Stimulated activated CD4-positive, alpha-beta T cell treated with anti-CD3 and anti-CD28 coated beads, TNF-alpha, amount 100 ng/mL, for 48 hours (primary cell): Measurements from ENCODE around the gene FAAP20.

Experiments used
- DNase-seq, 3 donors: peaks; one replicate each; pipeline ENCODE4 v3.0.0-alpha.2; 2020; ENCODE audit warnings: low read depth in 3 of 3

The FAAP20 gene

GRCh38 chr1:2230781-2231531 lies 36.4 kb upstream of the FAAP20 start:
- no peak for DNase-seq

DNA sequence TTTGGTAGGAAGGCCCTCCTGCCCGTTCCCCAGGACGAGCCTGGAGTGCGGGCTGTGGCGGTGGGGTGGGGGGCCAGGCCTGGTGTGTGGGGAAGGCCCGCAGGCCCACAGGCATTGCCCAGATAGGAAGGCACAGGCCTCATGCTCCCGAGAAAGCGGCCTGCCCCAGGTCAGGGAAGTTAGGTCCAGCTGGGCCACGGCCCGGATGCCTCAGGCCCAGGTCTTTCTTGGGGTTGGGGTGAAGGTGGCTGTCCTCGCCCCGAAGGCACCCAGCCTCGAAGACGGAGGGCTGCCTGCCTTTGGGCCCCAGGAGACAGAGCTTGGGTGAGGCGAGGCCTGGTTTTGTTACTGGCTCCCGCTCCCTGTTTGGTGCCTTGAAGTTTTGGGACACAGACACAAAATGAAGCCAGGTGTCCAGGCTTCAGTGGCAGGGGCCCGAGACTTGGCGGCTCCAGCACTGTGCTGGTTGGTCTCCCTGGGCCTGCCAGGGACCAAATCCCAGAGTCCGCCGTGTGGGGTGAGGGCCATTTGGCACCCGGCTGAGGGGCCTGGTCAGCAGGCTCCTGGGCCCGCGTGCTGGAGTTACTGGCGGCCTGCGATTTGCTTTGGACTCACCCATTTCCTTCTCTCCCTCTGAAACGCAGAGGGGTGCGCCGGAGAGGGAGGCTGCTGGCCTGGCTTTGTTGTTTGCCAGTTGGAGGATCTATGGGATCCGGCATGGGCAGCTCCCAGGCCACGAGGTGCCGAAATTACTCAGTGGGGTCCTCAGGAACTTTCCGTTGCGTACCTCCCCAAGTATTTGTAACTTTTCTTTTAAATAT lies 35.5 kb upstream of the FAAP20 start:
- no peak for DNase-seq

- no peak for DNase-seq
These were observed 34.7 kb upstream of the FAAP20 start for GRCh38 chr1:2229037-2229864.

GRCh38 chr1:2228694-2229036 lies 34.1 kb upstream of the FAAP20 start:
- no peak for DNase-seq

- no peak for DNase-seq
These were observed 33.6 kb upstream of the FAAP20 start, which contains the start of gene SKI for GRCh38 chr1:2228157-2228594. SKI (plus strand) TSS chr1:2228319; CDS start chr1:2228767, 448 bp downstream.

DNA sequence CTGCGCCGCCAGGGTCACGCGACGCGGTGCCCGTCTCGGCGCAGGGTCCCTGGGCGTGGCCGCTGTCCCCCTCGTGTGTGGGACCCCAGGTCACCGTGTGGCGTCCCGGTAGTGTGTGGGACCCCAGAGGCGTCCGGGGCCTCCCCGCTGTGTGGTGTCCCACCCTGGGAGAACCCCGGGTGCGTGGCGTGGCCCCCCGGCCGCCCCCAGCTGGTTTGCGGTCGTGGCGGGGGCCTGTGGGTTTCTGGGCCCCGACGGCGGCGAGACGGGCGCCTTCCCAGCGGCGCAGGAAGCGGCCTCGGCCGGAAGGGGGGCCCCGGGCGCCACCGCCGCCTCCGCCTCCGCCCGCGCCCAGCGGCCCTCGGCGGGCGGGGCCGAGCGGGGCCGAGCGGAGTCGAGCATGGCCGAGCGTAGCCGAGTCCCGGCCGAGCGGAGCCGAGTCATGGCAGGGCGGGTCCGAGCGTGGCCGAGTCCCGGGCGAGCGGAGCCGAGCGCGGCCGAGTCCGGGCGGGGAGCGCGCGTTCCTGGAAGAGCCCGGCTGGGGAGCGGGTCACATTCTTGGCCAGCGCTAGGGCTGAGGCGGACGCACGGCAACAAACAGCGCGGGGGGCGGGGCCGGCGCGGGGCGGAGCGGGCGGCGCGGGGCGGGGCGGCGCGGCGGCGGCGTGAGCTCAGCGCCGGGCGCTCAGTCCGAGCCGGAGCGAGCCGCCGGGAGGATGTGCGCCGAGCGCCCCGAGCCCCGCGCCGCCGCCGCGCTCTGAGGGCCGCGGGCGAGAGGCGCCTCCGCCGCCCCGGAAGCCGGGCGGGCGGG lies 33.0 kb upstream of the FAAP20 start:
- DNase-seq: peak; percentile 92 to 94 (median 93)

DNA sequence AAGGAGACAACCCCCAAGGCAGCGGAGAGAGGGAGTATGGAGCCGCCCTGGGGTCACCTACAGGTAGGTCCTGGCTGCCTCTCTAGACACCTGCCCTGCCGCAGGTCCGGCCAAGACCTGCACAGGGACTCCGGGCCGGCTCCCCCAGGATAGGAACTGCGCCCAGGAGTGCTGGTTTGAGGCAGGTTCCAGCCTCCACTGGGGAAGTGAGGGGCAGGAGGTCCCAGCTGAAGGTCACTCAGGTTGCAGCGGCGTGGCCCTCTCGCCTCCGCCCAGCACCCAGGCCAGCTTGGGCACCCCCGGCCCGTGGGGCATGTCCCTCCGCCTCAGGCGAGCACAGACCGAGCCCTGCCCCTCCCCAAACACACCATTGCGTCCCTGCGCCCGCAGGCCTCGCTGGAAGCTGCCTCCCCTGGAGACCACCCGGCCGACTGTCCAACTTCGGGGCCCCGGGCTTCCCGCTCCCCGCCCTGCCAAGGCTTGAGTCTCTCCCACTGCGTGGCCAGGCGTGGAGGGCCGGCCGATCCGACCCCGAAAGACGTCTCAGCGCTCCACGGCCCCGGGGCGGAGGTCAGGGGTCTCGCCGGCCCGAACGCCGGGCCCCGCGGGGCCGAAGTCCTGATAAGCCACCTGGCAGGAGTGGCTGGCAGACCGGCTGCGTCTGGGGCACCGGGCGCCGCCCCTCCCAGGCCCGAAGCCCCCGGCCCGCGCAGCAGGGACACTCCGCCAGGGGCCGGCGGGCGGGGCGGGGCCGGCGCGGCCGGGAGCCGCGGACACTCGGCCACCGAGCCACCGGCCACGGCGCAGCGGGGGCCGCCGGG lies 32.2 kb upstream of the FAAP20 start:
- no peak for DNase-seq

GRCh38 chr1:2224631-2225428 lies 30.3 kb upstream of the FAAP20 start:
- no peak for DNase-seq

- DNase-seq: no peak
These were observed 29.6 kb upstream of the FAAP20 start for GRCh38 chr1:2224170-2224584.

DNA sequence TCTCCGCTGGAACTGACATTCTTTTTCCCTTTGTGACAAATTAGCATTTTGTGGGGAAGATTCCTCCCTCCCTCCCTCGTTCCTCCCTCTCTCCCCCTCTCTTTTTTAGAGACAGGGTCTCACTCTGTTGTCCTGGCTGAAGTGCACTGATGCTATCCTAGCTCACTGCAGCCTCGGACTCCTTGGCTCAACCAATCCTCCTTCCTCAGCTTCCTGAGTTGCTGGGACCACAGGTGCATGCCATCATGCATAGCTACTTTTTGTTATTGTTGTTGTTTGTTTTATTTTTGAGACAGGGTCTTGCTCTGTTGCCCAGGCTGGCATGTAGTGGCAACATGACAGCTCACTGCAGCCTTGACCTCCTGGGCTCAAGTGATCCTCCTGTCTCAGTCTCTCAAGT lies 26.7 kb upstream of the FAAP20 start:
- no peak for DNase-seq

DNA sequence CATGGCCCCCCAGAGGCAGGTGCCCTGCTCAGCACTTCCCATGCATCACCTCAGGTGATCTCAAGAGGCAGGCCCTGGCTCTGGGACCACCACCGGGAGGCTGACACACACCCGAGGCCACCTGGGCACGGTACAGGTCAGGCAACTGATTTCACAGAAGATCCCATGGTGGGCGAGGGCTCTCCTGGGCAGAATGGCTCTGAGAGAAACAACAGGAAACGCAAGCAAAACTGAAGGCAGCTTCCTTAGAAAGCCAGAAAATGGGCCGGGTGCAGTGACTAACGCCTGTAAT lies 22.1 kb upstream of the FAAP20 start:
- DNase-seq: no peak

- DNase-seq: no peak
These were observed 21.6 kb upstream of the FAAP20 start for GRCh38 chr1:2215909-2216766.

GRCh38 chr1:2215329-2215728 lies 20.8 kb upstream of the FAAP20 start:
- no peak for DNase-seq

DNA sequence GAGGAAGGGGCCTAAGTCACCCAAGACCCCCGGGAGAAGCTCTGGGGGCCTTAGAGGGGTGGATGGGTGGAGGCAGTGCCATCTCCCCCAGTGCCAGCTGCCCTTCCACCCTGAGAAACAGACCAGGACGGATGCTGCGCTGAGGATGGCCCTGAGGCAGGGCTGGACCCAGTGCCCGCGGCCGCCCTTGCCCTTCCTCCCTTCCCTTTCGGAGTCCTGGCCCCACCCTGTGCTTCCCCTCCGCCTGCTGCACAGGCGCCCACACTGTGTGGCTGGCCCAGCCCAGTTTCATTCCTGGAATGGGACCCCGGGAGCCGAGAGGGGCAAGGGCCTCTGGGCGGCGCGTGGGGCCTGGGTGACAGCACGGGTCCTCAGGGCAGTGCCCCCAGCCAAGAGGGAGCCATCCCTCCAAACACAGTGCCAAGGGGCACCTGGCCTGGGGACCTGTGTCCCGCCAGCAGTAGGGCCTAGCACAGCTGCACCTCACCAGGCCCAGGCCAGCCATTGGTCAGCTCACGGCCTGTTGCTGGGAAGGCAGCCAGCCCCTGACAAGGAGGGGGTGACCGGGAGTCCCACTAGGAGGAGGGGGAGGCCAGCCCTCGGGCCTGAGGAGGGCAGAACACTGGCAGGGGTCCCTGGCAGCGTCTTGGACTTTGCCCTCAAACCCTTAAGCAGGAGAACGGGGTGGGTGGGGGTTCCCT lies 20.1 kb upstream of the FAAP20 start:
- DNase-seq: no peak

GRCh38 chr1:2213576-2214505 lies 19.3 kb upstream of the FAAP20 start:
- no peak for DNase-seq

DNA sequence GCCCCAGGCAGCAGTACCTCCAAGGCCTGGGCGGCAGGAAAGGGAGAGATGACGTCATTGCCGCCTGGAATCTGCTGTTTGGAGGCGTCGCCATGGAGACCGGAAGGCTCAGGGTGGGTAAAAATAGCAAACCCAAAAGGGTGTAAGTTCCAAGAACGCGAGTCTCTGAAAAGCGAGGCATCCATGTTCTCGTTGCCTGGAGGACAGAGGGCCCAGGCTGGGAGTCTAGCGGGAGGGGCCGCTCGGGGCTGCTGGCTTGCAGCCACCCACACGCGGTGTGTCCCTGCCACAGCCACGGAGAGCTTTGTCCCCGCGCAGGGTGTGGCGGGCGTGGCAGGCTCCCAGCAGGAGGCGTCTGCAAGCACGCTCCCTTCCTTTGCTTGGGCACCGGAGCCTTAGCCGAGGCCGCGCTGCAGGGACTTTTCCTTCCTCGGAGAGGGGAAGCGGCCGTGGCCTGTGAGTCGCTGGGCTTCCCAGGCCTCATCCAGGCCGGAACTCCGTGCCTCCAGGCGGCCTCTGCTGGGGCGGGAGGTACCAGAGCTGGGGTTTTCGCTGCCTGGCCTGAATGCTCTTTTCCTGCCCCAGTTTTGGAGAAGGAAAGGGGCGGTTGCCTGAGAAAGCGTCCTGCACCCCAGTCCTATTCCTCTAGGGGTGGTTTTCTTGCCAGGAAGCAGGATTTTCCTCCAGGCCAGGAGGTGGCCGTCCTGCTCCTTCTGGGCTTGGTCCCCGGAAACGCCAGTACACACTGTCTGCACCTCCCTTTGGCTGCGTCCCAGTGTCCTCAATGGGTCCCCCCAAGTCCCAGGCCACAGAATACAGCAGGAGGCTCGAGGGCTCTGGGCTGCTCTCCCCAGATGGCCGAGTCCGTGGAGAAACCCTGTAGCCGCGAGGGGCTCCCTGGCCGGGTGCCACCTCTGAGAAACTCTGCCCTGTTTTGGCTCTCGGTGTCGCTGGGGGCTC lies 18.2 kb upstream of the FAAP20 start:
- DNase-seq: no peak
